Activated CD4-positive, alpha-beta T cell treated with anti-CD3 and anti-CD28 coated beads for 24 hours (primary cell): Measurements from ENCODE around the gene CD34.

Source experiments
- DNase-seq, 2 donors: peaks; one replicate each; pipeline ENCODE4 v3.0.0-alpha.2; 2020; ENCODE audit warnings: low read depth in 2 of 2

The CD34 gene

GRCh38 chr1:207873055-207873890, 37.7 kb downstream of the CD34 start:
- no peak for DNase-seq

GRCh38 chr1:207872621-207873020, 38.3 kb downstream of the CD34 start:
- DNase-seq, result no peak

- no peak for DNase-seq
Observed at GRCh38 chr1:207871117-207871649, 39.7 kb downstream of the CD34 start.

GRCh38 chr1:207870306-207871031, 40.5 kb downstream of the CD34 start:
- no peak for DNase-seq

GRCh38 chr1:207869859-207870258, 41.1 kb downstream of the CD34 start:
- DNase-seq, result no peak

GRCh38 chr1:207868774-207869721, 41.9 kb downstream of the CD34 start:
- DNase-seq, result peak in 1 of 2 donors; percentile 42

- no peak for DNase-seq
Observed at GRCh38 chr1:207868251-207868773, 42.6 kb downstream of the CD34 start.

- DNase-seq, result no peak
Observed at GRCh38 chr1:207867136-207868109, 43.5 kb downstream of the CD34 start.

GRCh38 chr1:207866471-207867135, 44.3 kb downstream of the CD34 start:
- DNase-seq, result peak in 1 of 2 donors; percentile 19

GRCh38 chr1:207863893-207864535, 46.9 kb downstream of the CD34 start:
- DNase-seq, result no peak

GRCh38 chr1:207862241-207862787, 48.6 kb downstream of the CD34 start:
- DNase-seq, result no peak

GRCh38 chr1:207861442-207862177, 49.3 kb downstream of the CD34 start:
- no peak for DNase-seq

GRCh38 chr1:207860531-207860930, 50.4 kb downstream of the CD34 start:
- DNase-seq, result no peak

GRCh38 chr1:207858806-207859205, 52.1 kb downstream of the CD34 start:
- DNase-seq, result no peak

- no peak for DNase-seq
Observed at GRCh38 chr1:207858281-207858680, 52.6 kb downstream of the CD34 start.

GRCh38 chr1:207857447-207857846, 53.5 kb downstream of the CD34 start:
- no peak for DNase-seq

- DNase-seq, result no peak
Observed at GRCh38 chr1:207856276-207857023, 54.5 kb downstream of the CD34 start.
